ENCODE results near the gene CEP83.

Gene CEP83, protein sequence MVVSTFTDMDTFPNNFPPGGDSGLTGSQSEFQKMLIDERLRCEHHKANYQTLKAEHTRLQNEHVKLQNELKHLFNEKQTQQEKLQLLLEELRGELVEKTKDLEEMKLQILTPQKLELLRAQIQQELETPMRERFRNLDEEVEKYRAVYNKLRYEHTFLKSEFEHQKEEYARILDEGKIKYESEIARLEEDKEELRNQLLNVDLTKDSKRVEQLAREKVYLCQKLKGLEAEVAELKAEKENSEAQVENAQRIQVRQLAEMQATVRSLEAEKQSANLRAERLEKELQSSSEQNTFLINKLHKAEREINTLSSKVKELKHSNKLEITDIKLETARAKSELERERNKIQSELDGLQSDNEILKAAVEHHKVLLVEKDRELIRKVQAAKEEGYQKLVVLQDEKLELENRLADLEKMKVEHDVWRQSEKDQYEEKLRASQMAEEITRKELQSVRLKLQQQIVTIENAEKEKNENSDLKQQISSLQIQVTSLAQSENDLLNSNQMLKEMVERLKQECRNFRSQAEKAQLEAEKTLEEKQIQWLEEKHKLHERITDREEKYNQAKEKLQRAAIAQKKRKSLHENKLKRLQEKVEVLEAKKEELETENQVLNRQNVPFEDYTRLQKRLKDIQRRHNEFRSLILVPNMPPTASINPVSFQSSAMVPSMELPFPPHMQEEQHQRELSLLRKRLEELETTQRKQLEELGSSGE

DNA sequence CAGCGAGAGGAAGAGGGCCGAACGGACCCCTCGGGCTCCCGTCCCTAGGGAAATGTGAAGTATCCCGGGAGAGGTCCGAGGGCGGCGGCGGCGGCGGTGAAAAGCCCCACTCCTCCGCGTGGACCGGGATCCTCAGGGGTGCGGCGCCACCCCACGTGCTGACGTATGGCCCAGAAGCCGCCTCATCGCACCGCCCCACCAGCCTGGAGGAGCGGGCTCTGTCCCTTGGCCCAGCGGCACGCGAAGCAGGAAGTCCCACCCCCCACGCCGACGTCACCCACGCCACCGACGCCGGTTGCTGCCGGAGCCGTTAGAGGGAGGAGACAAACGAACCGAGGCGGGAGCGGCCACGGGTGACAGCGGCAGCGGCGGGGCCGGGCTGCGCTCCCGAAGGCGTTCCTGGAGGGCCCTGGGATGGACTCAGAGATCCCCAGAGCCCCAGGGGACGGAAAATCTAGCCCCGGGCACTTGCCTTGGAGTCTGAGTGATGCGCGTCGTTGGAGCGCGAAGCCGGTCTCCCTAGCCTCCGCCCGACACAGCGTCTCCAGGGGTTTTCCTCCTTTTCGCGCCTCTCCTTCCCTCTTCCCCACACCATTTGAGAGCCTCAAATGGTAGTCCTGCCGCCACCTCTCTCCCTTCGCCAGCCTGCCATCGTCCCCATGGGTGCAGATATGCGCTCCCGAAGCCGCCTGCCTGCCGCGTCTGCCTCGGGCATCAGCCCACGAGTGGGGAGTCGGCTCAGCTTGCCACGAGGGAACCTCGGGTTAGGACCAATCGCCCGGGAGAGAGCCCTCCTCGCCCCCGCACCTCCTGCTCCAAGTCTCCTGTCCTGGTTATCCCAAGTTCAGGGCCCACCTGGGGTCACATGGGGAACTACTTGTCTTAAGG, at the start of gene CEP83:
TSS of gene CEP83 (minus strand) at position 140 of the 888 bp plus-strand sequence. CDS start 47,377 bp downstream, outside the sequence.
- TF ChIP-seq ZNF274 (IDR thresholded peaks at IDR 0.05; ENCODE audit: low read depth, low read length): no peak

DNA sequence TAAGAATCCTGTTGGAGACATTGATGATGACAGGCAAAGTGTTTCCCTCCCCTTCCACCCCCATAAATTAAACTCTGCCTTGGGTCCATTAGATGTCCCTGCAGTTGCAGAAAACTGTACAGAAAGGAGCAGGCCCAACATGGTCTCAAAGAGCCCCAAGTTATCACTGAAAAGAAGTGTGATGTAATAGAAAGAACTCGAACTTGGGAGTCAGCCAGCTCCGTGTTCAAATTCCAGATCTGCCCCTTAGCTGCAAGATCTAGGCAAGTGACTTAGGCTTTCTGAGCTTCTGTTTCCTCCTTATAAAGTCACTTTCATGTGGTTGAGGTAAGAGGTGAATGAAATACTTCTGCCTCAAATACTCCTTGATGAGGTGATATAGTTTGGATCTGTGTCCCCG, 49.6 kb upstream of the CEP83 start:
- H3K4me3 ChIP-seq (ENCODE audit: low read length): no peak overlapping the region
- no peak for TF ChIP-seq ZNF274 (IDR thresholded peaks at IDR 0.05; ENCODE audit: low read depth, low read length)

More for the DNA sequence above, at the start of gene CEP83:
- peak within 1 kb of the TSS; percentile 93 for H3K4me3 ChIP-seq (ENCODE audit: low read length)

DNA sequence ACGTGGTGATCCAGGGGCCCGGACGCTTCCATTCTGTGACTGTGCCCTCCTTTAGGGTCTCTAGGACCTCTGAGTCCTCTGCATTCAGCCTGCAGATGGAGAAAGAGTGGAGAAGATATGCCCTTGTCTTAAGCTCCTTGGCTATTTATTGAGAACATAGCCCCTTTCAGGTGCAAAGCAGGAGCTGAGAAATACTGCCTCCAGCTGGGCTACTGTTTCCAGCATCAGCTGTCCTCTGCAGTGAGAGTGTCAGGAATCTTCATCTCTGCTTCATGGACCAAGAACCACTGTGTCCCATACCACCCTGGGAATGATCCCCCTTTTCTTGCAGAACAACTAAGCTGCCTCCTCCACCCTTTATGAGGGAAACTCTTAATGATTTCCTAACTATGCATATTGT, 47.8 kb upstream of the CEP83 start:
- no peak for TF ChIP-seq ZNF274 (IDR thresholded peaks at IDR 0.05; ENCODE audit: low read depth, low read length)
- H3K4me3 ChIP-seq (ENCODE audit: low read length): no peak overlapping the region

DNA sequence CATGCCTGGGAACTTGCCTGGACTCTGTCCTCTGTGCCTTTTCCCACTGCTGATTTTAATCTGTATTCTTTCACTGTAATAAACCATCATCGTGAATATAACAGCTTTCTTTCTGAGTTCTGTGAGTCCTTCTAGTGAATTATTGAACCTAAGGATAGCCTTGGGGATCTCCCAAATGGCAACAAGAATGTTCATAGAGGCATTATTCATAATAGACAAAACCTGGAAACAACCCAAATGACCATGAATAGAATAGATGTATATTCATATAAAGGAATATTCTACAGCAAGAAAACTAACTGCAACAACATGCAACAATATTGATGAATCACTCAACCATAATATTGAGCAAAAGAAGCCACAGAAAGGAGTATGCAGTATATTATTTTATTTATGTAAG, 44.7 kb upstream of the CEP83 start:
- TF ChIP-seq ZNF274 (IDR thresholded peaks at IDR 0.05; ENCODE audit: low read depth, low read length): no peak
- H3K4me3 ChIP-seq (ENCODE audit: low read length): no peak overlapping the region

- no peak overlapping the region for H3K4me3 ChIP-seq (ENCODE audit: low read length)
- no peak for TF ChIP-seq ZNF274 (IDR thresholded peaks at IDR 0.05; ENCODE audit: low read depth, low read length)
These were observed 44.0 kb upstream of the CEP83 start for GRCh38 chr12:94503619-94504018.

DNA sequence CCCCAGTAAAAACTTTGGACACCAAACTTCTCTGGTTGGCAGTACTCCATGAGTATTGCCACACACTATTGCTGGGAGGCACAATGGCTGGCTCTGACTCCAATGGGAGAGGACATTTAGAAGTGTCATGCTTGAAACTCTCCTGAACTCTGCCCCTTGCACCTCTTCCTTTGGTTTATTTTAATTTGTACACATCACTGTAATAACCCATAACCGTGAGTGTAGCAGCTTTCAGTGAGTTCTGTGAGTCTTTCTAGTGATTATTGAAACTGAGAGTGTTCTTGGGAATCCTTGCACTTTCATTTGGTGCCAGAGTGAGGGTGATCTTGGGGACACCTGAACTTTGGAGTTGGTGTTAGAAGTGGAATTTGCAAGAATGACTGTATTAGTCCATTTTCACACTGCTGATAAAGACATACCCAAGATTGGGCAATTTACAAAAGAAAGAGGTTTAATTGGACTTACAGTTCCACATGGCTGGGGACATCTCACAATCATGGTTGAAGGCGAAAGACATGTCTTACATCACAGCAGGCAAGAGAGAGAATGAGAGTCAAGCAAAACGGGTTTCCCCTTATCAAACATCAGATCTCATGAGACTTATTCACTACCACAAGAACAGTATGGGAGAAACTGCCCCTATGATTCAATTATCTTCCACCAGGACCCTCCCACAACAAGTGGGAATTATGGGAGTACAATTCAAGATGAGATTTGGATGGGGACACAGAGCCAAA, 41.3 kb upstream of the CEP83 start:
- H3K4me3 ChIP-seq (ENCODE audit: low read length): no peak overlapping the region
- no peak for TF ChIP-seq ZNF274 (IDR thresholded peaks at IDR 0.05; ENCODE audit: low read depth, low read length)

GRCh38 chr12:94498698-94499097, 39.0 kb upstream of the CEP83 start:
- no peak overlapping the region for H3K4me3 ChIP-seq (ENCODE audit: low read length)
- TF ChIP-seq ZNF274 (IDR thresholded peaks at IDR 0.05; ENCODE audit: low read depth, low read length): no peak

DNA sequence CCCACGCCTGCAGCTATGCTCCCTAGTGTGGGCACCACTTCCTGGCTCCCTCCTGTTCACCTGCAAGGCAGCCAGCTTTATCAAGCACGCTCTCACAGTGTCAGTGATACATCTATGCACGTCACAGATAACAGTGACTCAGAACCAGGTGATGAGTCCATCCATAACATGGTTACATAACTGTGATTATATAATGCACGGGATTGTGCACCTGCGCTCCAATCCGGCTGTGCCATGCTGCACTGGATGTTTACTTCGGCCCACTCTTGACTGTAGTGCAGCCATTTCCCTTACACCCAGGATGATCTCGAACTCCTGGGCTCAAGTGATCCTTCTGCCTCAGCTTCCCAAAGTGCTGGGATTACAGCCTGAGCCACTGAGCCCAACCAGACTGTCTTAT, 38.4 kb upstream of the CEP83 start:
- no peak overlapping the region for H3K4me3 ChIP-seq (ENCODE audit: low read length)
- no peak for TF ChIP-seq ZNF274 (IDR thresholded peaks at IDR 0.05; ENCODE audit: low read depth, low read length)

- TF ChIP-seq ZNF274 (IDR thresholded peaks at IDR 0.05; ENCODE audit: low read depth, low read length): no peak
These were observed 35.9 kb upstream of the CEP83 start for GRCh38 chr12:94495445-94496115.

DNA sequence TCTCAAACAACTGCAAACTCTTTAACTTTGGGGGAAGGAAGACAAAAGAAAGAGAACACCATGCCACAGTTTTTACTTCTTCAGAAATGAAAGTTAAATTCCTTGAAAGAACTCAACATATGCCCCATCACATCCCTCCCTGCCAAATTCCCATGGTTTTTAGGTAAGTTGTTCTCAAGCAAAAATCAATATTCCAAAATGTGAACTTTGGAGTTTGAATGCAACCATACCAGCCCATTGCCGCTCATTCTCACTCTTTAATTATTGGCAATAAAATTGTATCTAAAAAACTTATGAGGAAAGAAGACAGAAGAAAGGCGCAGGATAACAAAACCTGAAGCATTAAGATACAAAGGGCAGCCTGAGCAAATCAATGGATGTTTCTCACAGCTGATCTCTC, 31.8 kb upstream of the CEP83 start:
- TF ChIP-seq ZNF274 (IDR thresholded peaks at IDR 0.05; ENCODE audit: low read depth, low read length): no peak

More at GRCh38 chr12:94495445-94496115, 35.9 kb upstream of the CEP83 start:
- no peak overlapping the region for H3K4me3 ChIP-seq (ENCODE audit: low read length)

GRCh38 chr12:94488463-94488862, 28.8 kb upstream of the CEP83 start:
- no peak overlapping the region for H3K4me3 ChIP-seq (ENCODE audit: low read length)

More for the DNA sequence above, 31.8 kb upstream of the CEP83 start:
- H3K4me3 ChIP-seq (ENCODE audit: low read length): no peak overlapping the region

GRCh38 chr12:94481734-94482133, 22.1 kb upstream of the CEP83 start:
- no peak for TF ChIP-seq ZNF274 (IDR thresholded peaks at IDR 0.05; ENCODE audit: low read depth, low read length)
- H3K4me3 ChIP-seq (ENCODE audit: low read length): no peak overlapping the region

More at GRCh38 chr12:94488463-94488862, 28.8 kb upstream of the CEP83 start:
- no peak for TF ChIP-seq ZNF274 (IDR thresholded peaks at IDR 0.05; ENCODE audit: low read depth, low read length)

- TF ChIP-seq ZNF274 (IDR thresholded peaks at IDR 0.05; ENCODE audit: low read depth, low read length): no peak
- no peak overlapping the region for H3K4me3 ChIP-seq (ENCODE audit: low read length)
These were observed 9.9 kb upstream of the CEP83 start for GRCh38 chr12:94469522-94469921.
